Peyer's patch (tissue), 4 donors: ENCODE measurements around the gene MRPL50.
A peak's percentile ranks its signal among the peaks of the same experiment; 100 is the strongest.

Experiments used
- CTCF ChIP-seq, 6 experiments: fragments of 450-650 bp in 4 of 6; fragments of 200-600 bp in 2 of 6; sonication (generic) in 1 of 6; IDR thresholded peaks; one replicate each; pipeline ENCODE4 v1.5.1; 2017 to 2019; ENCODE audit warnings: antibody characterized with exemption in 6 of 6, mild to moderate bottlenecking in 3 of 6, moderate library complexity in 1 of 6
- POLR2A ChIP-seq, 2 donors: fragments of 450-650 bp; IDR thresholded peaks; one replicate each; pipeline ENCODE4 v1.5.1; 2017; ENCODE audit warnings: antibody characterized with exemption in 2 of 2, mild to moderate bottlenecking in 2 of 2, moderate library complexity in 2 of 2

GRCh38 chr9:101435601-101436079, 37.2 kb upstream of the MRPL50 start, which contains the start of gene ALDOB:
- no peak for TF ChIP-seq CTCF (IDR thresholded peaks at IDR 0.05)
- peak; percentile 84 to 97 for TF ChIP-seq POLR2A (IDR thresholded peaks at IDR 0.05)
